D721Med (cell line): Measurements from ENCODE around the gene TMEM123.

Experiments used
- DNase-seq: peaks from one replicate; pipeline ENCODE4 v3.0.0; 2011; ENCODE audit warnings: low spot score; ENCODE audit not compliant: insufficient read length
- FAIRE-seq: peaks from 2 replicates; lab custom pipeline; 2011; peaks lifted over from hg19 to GRCh38; lab: Jason Lieb, UNC
- CTCF ChIP-seq: IDR thresholded peaks from 2 replicates; pipeline ENCODE4 v1.5.1; 2012; ENCODE audit warnings: mild to moderate bottlenecking, control low read depth; ENCODE audit not compliant: insufficient read depth; ENCODE audit errors: missing control alignments

TMEM123 gene

GRCh38 chr11:102395720-102396393 lies 56.7 kb downstream of the TMEM123 start:
- DNase-seq (no peak), FAIRE-seq (no peak)
- no peak for TF ChIP-seq CTCF

- TF ChIP-seq CTCF = no peak
- DNase-seq = no peak
- no peak for FAIRE-seq
Measured at GRCh38 chr11:102393272-102393730, 59.3 kb downstream of the TMEM123 start.

GRCh38 chr11:102391549-102392237 lies 60.9 kb downstream of the TMEM123 start:
- DNase-seq = no peak
- TF ChIP-seq CTCF = no peak
- no peak for FAIRE-seq

- DNase-seq (peak; percentile 25), FAIRE-seq (no peak)
- peak; percentile 78 for TF ChIP-seq CTCF
Measured at GRCh38 chr11:102390667-102391465, 61.7 kb downstream of the TMEM123 start.

GRCh38 chr11:102389253-102389652 lies 63.3 kb downstream of the TMEM123 start:
- FAIRE-seq (no peak), DNase-seq (no peak)
- TF ChIP-seq CTCF = no peak

GRCh38 chr11:102387043-102387781 lies 65.4 kb downstream of the TMEM123 start:
- no peak for TF ChIP-seq CTCF
- DNase-seq = no peak
- no peak for FAIRE-seq
